SW480 (cell line): ENCODE measurements around the gene APCDD1.
"Not testable (repeated sequence)": the region's sequence is repeated elsewhere in the genome, so short reads cannot be mapped to it uniquely, and the experiment has no call there.

Source experiments
- DNase-seq: peaks from one replicate; pipeline ENCODE4 v3.0.0-alpha.2; 2016; ENCODE audit warnings: low spot score

APCDD1 gene

DNA sequence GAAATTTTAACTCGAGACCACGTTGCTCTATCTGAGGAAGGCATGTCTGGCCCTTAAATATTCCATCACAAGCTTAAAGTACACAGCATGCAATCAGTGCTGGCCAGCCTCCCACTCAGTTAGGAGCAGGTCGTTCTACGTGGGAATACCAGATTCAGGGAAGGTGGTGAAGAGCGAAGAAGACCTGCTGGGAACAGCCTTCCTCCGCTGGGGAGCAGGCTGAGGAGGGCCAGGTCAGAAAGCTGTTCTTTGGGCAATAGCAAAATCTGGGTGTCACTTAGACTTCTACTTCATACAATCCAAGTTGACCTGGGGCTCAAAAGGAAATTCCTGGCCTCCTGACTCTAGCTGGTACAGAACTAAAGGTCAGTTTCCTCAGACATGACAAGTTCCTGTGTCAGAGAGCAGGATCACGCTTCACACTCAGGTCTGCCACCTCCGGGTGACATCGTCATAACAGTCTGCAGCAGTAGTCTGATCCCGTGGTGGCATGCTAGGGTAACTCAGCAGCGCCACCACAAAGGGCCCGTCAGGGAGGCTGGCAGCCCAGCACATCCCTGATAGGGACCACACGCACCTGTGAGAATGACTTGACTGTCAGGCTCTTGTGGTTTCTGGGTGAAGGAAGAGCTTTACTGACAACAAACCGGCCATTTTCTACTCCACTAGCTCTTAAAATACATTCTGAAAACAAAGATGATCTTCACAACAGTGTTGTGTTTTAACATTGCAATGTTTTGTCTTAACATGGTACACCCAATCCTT is 36.1 kb downstream of the APCDD1 start:
- DNase-seq: peak; percentile 88

- no peak for DNase-seq
These were observed 41.5 kb downstream of the APCDD1 start for GRCh38 chr18:10495936-10496335.

- DNase-seq: no peak
These were observed 42.8 kb downstream of the APCDD1 start for GRCh38 chr18:10497206-10497749.

DNA sequence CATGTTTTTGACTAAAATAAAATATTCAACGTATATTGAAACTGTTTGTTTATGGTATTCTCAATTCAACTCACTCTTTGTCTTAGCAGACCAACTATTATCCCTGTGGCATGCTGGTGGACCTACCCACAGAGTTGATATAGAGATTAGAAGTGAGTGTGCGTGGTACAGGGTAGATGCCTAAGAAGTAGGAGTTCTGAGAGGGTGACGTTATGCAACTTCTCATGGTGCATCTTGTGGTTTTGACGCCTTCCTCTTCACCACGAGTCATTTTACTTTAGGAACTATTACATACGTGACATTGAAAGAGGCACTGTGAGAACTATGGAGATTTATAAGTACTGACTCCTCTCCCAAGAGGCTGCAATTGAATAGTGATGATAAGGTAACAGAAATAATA is 44.8 kb downstream of the APCDD1 start:
- DNase-seq: no peak

GRCh38 chr18:10500038-10500437 is 45.6 kb downstream of the APCDD1 start:
- DNase-seq: no peak

DNA sequence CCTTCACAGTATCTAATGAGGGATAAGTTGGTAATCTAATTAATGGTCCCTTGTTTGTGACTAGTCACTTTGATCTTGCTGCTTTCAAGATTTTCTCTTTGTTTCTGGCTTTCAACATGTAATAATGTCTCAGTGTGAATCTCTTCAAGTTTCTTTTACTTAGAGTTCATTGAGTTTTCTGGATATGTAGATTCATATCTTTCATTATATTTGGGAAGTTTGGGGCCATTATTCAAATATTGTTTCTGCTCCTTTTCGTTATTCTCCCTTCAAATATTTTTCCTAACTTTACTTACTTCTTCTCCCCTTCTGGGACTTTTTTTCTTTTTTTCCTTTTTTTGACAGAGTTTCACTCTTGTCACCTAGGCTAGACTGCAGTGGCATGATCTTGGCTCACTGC is 50.3 kb downstream of the APCDD1 start:
- DNase-seq: no peak

- not testable (repeated sequence) for DNase-seq
These were observed 51.5 kb downstream of the APCDD1 start for GRCh38 chr18:10505892-10506291.

DNA sequence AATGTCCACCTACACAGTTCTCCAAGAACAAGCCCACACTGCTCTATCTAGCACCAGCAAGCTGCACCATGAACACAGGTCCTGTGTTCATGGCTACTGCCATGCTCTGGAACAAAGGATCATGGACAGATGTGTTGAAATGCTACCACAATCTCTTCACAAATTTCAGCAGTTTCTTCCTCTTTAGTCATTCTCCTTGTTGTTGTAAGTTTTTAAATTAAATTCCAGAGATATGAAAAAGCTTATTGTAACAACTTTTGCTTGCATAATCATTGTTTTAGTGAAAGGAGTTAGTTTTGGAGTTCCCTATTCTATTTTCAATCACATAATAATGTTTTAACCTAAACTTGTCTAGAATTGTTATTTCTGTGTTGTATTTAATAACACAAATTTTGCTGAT is 54.2 kb downstream of the APCDD1 start:
- DNase-seq: no peak

DNA sequence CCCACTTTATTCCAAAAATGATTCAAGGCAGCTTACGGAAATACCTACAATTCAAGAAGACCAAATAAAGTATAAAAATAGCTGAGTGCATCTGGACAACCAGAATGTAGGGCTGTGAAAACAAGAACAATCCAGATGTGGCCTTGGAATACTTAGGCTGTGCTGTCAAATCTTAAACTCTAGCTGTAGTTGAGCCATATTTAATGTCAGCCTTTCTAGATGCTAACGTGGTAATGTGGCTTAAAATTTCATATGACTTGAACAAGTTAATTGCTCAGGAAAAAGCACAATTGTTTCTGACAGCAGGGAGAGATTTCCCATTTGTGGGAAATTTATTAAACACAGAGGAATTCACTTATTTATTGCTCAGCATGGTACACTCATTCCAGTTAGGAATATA is 56.8 kb downstream of the APCDD1 start:
- DNase-seq: no peak

DNA sequence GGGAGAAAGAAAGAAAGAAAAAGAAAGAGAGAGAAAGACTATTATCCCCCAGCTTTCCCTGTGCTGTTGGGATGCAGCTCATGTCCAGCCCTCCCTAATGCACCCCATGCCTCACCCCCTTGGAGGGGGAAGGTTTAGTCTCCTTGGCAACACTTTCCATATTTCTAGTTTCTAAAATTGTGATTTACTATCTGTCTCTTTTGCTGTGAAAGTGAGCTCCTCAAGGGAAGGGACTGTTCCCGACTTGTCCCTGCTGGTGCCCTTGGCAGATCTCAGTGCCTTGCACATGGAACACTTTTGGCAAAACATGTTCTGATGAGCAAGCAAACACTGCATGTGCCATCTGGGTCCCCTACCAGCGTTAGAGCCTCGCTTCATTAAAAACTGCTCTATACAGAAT is 59.6 kb downstream of the APCDD1 start:
- DNase-seq: no peak

DNA sequence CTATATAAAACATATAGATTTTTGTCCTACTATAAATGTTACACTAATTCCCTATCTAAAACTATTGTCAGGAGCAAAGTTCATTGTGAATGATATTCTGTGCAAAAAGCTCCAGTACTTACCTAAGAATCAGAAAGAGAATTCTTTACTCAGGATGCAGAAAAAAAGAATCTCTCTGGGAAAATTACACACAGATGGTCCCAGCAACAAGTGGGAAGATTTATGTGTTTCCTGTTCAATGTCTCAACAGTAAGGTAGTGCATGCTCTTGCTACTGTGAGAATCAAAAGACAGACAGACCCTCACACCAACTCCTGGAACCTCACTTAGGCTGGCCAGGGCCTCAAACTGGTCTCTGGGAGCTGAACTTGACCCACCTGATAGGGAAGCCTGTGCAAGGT is 60.2 kb downstream of the APCDD1 start:
- DNase-seq: no peak

DNA sequence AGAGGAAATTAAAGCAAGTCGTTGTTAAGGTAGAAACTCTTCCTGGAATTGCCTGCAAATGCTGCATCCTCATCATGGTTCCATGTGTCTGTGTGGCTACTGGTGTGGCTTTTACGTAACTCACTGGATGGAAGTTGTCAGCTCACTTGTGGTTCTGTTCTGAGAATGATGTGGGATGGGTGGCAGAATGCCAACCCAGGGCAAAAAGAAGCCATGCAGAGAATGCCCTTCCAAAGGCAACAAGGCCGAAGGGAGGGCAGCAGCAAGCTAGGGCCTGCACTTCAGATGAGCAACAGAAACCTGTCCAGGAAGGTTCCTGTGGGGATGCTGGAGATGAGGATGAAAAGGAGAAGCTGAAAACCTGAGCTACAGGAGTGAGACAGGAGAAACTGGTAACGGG is 61.0 kb downstream of the APCDD1 start:
- DNase-seq: no peak

- DNase-seq: no peak
These were observed 61.6 kb downstream of the APCDD1 start for GRCh38 chr18:10516078-10516477.

- DNase-seq: peak; percentile 58
These were observed 64.3 kb downstream of the APCDD1 start for GRCh38 chr18:10518595-10519255.

DNA sequence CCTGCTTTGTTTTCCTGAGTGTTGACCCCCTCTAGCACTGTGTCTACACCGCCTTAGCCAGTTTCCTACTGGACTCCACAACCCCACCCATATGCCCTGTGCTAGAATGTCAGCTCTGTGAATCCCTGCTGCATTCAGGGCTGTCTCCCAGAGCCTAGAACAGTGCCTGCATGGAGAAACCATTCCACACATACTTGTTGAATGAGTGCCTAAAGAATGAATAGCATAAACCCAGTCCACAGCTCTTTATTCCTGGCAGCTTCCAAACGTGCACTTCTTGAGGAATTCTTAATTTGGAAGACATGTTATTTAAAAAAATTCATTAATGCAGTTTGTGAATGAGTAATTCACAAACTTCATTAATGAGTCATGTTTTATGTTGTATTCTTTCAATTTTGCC is 64.9 kb downstream of the APCDD1 start:
- no peak for DNase-seq

DNA sequence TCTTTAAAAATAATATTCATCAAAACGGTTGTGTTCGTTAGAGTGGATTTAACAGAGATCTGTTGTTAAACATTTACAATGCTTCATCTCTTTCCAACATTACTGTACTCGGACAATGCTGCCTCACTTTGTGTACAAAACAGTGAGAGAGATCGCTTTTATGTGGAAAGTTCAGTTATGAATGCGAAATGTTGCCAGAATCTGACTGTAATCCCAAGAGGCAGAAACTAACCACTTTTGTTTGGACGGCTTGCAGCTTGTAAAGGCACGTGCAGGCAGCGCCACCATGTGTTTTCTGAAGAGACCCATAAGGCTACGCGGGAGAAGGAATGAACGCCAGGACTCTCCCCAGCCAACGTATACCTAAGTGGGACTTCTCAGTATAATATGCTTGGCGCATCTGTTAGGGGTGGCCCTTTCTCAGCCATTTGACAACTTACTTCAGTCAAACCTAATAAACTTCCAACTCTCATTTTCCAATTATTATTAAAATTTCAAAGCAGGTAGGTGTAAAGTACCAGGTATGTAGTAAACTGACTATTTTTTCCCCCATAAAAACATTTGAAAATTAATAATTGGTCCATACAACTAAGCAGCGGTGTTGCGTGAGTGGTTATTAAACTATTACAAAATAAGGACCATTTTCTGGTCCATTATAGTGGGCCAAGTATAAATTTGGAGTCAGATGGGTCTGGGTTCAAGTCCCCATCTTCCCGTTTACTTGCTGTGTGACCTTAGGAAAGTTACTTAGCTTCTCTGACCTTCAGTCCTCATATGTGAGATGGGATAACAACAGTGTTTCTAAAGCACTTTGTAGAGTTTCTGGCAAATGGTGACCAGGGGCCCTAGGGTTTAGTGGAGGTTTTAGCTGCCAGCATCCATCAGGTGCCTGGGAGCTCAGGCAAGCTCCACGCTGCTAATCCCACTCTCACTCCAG is 65.8 kb downstream of the APCDD1 start:
- DNase-seq: peak; percentile 92

DNA sequence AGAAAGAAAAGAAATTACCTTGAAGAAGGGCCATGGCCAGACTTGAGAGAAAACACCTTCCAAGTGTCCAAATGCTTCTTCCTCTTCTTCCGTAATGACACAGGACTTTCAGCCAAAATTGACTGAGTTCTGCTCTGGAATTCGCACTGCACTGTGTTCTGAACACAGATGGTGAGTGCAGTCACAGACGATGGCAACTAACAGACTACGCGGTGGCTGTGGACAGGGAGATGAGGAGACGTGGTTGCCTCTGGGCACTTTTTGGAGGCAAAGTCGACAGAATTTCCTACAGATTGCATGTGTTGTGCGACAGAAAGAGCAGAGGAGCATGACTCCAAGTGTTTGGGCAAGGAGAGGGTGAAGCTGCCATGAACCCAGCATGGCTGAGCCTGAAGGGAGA is 67.1 kb downstream of the APCDD1 start:
- DNase-seq: no peak

DNA sequence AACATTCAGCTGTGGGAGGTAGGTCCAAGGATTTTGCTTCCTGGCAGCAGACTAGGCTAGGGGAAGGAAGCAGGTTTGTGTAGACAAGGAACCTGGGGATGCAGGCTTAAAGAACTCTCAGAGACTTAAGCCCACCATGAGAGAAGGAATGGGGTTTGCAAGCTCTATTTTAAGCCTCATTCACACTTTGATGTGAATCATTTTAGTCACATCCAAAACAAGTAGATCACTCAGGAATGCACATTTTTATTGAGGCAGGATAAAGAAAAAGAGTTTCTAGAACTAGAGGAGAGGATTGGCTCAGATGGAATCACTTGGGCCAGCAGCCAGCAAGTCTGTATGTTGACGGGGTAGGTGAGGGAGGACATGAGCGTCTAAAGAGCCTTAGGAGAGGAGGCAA is 68.1 kb downstream of the APCDD1 start:
- DNase-seq: no peak

DNA sequence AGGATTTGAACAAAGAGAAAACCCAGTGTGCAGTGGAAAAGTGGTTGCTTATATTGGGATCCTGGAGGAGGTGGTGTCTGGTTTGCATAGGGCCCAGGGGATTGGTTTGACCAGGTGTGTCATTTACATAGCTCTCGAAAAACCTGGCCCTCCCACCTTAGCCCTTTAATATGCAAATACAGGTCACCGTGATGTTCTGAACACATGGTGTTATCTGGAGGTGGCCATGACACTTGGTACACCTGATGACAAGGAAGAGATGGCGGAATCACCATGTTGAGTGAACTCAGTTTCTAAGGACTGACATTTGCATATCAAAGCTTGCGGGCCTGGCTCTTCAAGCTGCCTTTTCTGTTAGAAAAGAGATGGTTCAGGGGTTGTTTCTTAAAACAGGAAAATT is 69.1 kb downstream of the APCDD1 start:
- DNase-seq: peak; percentile 30

DNA sequence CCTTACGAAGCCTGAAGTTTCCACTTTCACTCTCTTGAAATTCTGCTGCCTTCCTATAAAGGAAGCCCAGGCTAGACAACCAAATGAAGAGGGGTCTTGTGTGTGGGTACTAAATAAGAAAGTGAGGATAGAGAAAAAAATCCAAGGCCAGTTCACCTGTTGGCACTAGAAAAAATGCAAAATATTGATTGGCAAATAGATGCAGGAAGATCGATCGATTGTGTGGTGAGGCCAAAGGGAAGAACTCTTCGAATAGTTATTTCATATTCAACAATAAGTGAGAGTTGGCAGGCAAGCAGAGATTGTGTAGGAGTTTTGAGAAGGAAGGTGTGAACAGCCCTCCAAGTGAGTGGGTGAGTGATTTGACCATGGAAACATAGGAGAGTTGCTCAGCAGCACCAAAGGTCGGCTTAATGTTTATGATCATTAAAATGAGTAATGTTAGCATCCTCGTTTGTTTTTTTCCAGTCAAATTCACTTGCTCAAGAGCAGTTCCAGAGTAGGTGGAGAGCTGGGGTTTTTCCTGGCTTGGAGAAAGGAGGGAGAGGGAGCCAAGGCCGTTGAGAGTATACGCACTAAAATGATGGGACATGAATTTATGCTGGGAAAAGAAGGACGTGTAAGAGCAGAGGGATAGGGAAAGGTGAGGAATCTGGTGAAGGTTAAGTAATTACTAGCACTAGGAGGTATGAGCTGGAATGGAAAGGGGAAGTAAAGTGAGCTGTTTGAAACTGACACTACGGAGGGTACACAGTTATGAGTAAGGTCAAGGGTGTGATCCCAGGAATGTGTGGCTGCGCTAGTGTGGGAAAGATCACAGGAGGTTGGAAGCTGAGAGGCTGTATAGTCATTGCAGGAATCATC is 70.3 kb downstream of the APCDD1 start:
- DNase-seq: peak; percentile 99

DNA sequence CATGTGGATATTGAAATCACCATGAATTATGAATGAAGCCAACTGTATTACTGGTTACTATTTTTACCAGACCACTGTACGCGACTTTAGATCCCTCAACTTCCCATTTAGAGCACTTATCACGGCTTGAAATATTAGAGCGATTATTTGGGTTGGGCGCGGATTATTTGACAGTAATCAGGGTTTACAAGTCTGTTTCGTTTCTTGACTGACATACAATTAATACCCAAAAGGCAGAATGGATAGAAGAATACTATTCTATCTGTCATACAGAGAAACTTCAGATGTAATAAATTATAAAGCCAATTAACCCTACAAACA is 70.9 kb downstream of the APCDD1 start:
- DNase-seq: no peak
